GM12878 (cell line): ENCODE data around the gene MGARP. TPM values are rescaled to one million over a fixed set of nuclear protein-coding genes. Genes with fewer than 3 reads are reported as not detected.

ENCODE experiments used
- ATAC-seq: fragments of 200-7000 bp; cut with Tn5 transposase; 3 replicates; pipeline ENCODE4 v1.9.1; 2020; ENCODE audit warnings: mild to moderate bottlenecking, moderate library complexity
- BruUV-seq: library from RNA; stranded (reverse); fragments of 400-500 nt; replicated peaks from 2 replicates; lab custom pipeline; 2021; lab: Mats Ljungman, UMichigan
- CTCF ChIA-PET: fragments of 300-600 bp; sonication (Branson Sonifier 250); formaldehyde crosslinking; extraction: SDS; loops from one replicate; lab custom pipeline; 2021; ENCODE audit warnings: inconsistent platforms; lab: Yijun Ruan, JAX
- POLR2A ChIA-PET: fragments of 350-600 bp; formaldehyde crosslinking; extraction: SDS; loops from one replicate; lab custom pipeline; 2021; ENCODE audit warnings: inconsistent platforms; lab: Charles Lee
- RAD21 ChIA-PET: fragments of 300-600 bp; sonication (Branson Sonifier 250); formaldehyde crosslinking; loops from one replicate; lab custom pipeline; 2023; ENCODE audit warnings: antibody characterized with exemption; ENCODE audit not compliant: unreplicated experiment; lab: Charles Lee
- SMC1A ChIA-PET: fragments of 300-600 bp; sonication (Branson Sonifier 250); formaldehyde crosslinking; loops from one replicate; lab custom pipeline; 2023; ENCODE audit not compliant: unreplicated experiment, uncharacterized antibody; lab: Charles Lee
- DNase-seq: peaks from one replicate; pipeline ENCODE4 v3.0.0-alpha.2; 2011; ENCODE audit warnings: low read depth, low spot score
- FAIRE-seq: peaks from 3 replicates; lab custom pipeline; 2011; peaks lifted over from hg19 to GRCh38; lab: Jason Lieb, UNC
- H2AFZ ChIP-seq: 2 replicates; pipeline ENCODE4 v1.6.0; 2011; ENCODE audit warnings: low read depth, low read length, control low read depth; ENCODE audit not compliant: control insufficient read depth
- H3K27ac ChIP-seq: 2 replicates; pipeline ENCODE4 v1.5.1; 2011; ENCODE audit warnings: control low read depth; ENCODE audit not compliant: control insufficient read depth, insufficient read depth
- H3K27me3 ChIP-seq, 2 experiments: replicated peaks in 1 of 2; 2 replicates each; pipeline versions ENCODE4 v1.6.0 to v1.6.1; 2011; ENCODE audit warnings: low read length in 1 of 2; ENCODE audit not compliant: control insufficient read depth in 2 of 2, insufficient read depth in 2 of 2
- H3K36me3 ChIP-seq, 2 experiments: 2 replicates each; pipeline ENCODE4 v1.5.1; 2011; ENCODE audit warnings: low read length in 1 of 2; ENCODE audit not compliant: control insufficient read depth in 2 of 2, insufficient read depth in 2 of 2
- H3K4me1 ChIP-seq: 2 replicates; pipeline ENCODE4 v1.6.1; 2011; ENCODE audit warnings: mild to moderate bottlenecking, low read length, moderate library complexity, mixed read lengths; ENCODE audit not compliant: control insufficient read depth, insufficient read depth
- H3K4me2 ChIP-seq: 2 replicates; pipeline ENCODE4 v1.6.0; 2011; ENCODE audit warnings: control low read depth; ENCODE audit not compliant: control insufficient read depth, insufficient read depth
- H3K4me3 ChIP-seq: fragments of 200-600 bp; sonication (generic); 2 replicates; pipeline ENCODE4 v1.5.1; 2016
- H3K79me2 ChIP-seq: 2 replicates; pipeline ENCODE4 v1.6.0; 2011; ENCODE audit warnings: low read length; ENCODE audit not compliant: control insufficient read depth, insufficient read depth
- H3K9ac ChIP-seq: 2 replicates; pipeline ENCODE4 v1.8.0; 2011; ENCODE audit warnings: low read length, control low read depth, mixed read lengths; ENCODE audit not compliant: control insufficient read depth, insufficient read depth
- H3K9me3 ChIP-seq: replicated peaks from 3 replicates; pipeline ENCODE4 v1.5.1; 2011; ENCODE audit warnings: mild to moderate bottlenecking, low read length; ENCODE audit not compliant: control insufficient read depth, insufficient read depth
- H4K20me1 ChIP-seq: 2 replicates; pipeline ENCODE4 v1.6.0; 2011; ENCODE audit not compliant: control insufficient read depth, insufficient read depth
- BCL11A ChIP-seq: IDR thresholded peaks from 2 replicates; pipeline ENCODE4 v1.6.1; 2011; ENCODE audit warnings: low read depth, low read length
- CHD2 ChIP-seq: IDR thresholded peaks from 2 replicates; pipeline ENCODE4 v1.6.1; 2011; ENCODE audit warnings: low read depth, low read length, improper control_type of control experiment, borderline replicate concordance
- DPF2 ChIP-seq: fragments of 450-650 bp; IDR thresholded peaks from 2 replicates; pipeline ENCODE4 v1.6.1; 2017; ENCODE audit warnings: mild to moderate bottlenecking
- ETV6 ChIP-seq, 2 experiments: fragments of 450-650 bp in 1 of 2; IDR thresholded peaks in 1 of 2; conservative IDR thresholded peaks in 1 of 2; 2 replicates each; pipeline ENCODE4 v1.6.1; 2014; ENCODE audit warnings: antibody characterized with exemption in 1 of 2, borderline replicate concordance in 1 of 2, low read depth in 1 of 2, mild to moderate bottlenecking in 1 of 2, moderate library complexity in 1 of 2
- HDAC6 ChIP-seq: fragments of 200-600 bp; sonication (generic); IDR thresholded peaks from one replicate; pipeline ENCODE4 v1.8.0; 2017; ENCODE audit warnings: antibody characterized with exemption; ENCODE audit not compliant: unreplicated experiment
- HDGF ChIP-seq: fragments of 450-650 bp; IDR thresholded peaks from 2 replicates; pipeline ENCODE4 v1.6.1; 2016; ENCODE audit warnings: antibody characterized with exemption
- HSF1 ChIP-seq: fragments of 150-350 bp; IDR thresholded peaks from 2 replicates; pipeline ENCODE4 v1.6.1; 2014; ENCODE audit warnings: mild to moderate bottlenecking, low read depth, low read length
- NR2C1 ChIP-seq: fragments of 450-650 bp; IDR thresholded peaks from 2 replicates; pipeline ENCODE4 v1.6.1; 2017; ENCODE audit warnings: antibody characterized with exemption, mild to moderate bottlenecking, moderate library complexity
- TBL1XR1 ChIP-seq: IDR thresholded peaks from 2 replicates; pipeline ENCODE4 v1.6.1; 2012; ENCODE audit warnings: low read depth, low read length, improper control_type of control experiment
- TCF12 ChIP-seq: IDR thresholded peaks from 2 replicates; pipeline ENCODE4 v1.6.1; 2011; ENCODE audit warnings: low read depth, mild to moderate bottlenecking, low read length
- YY1 ChIP-seq: IDR thresholded peaks from 2 replicates; pipeline ENCODE4 v1.6.1; 2011; ENCODE audit warnings: low read depth, mild to moderate bottlenecking, low read length
- ZBED1 ChIP-seq: IDR thresholded peaks from 2 replicates; pipeline ENCODE4 v1.6.1; 2016; ENCODE audit warnings: borderline replicate concordance
- WGBS: methylation state at CpG from one replicate; pipeline ENCODE4 v1.1.6; 2016; ENCODE audit warnings: low lambda C conversion rate; ENCODE audit not compliant: insufficient replicate concordance, insufficient coverage; ENCODE audit errors: missing lambda C conversion rate; 5-methylcytosine and 5-hydroxymethylcytosine counted together
- in situ Hi-C: fragments of 300-500 bp; cut with MboI; formaldehyde crosslinking; loops from 9 replicates; pipeline ENCODE4 v1.14.3; 2018; ENCODE audit warnings: mixed read lengths
- intact Hi-C: fragments of 100-400 bp; cut with micrococcal nuclease; formaldehyde crosslinking; loops from one replicate; pipeline ENCODE4 v1.14.2; 2022; ENCODE audit not compliant: unreplicated experiment
- polyA plus RNA-seq, 11 experiments: library from polyadenylated mRNA; depleted of rRNA in 4 of 11; unstranded in 6 of 11; stranded (reverse) in 5 of 11; fragments of >200 nt; fragmentation: Nextera tagmentation in 4 of 11; fragmentation: Illumina TruSeq in 1 of 11; extraction: Ambion mirVana in 4 of 11; extraction: Trizol in 1 of 11; gene quantifications; 1 replicate in 1 of 11; 2 replicates in 10 of 11; pipeline versions ENCODE4 v1.2.1 to v1.2.3, GENCODE V29; 2011 to 2016; ENCODE audit warnings: inconsistent platforms in 2 of 11, missing spikeins in 2 of 11, low read depth in 1 of 11
- total RNA-seq, 4 experiments: library from RNA; depleted of rRNA in 3 of 4; stranded (reverse); fragments of >200 nt in 3 of 4; fragmentation: Illumina TruSeq in 1 of 4; extraction: Trizol in 1 of 4; gene quantifications; 2 replicates each; pipeline versions ENCODE4 v1.2.1 to v1.2.3, GENCODE V29; 2013 to 2021
- TF ChIP-seq, protein P1 (sequence below): IDR thresholded peaks from 2 replicates; pipeline ENCODE4 v1.6.1; 2011; ENCODE audit warnings: borderline replicate concordance, low read depth, mild to moderate bottlenecking, moderate library complexity, mixed read lengths, low read length; ENCODE audit not compliant: insufficient read depth; ENCODE audit errors: extremely low read length

MGARP gene
- total and polyA plus RNA-seq, 10 of the 15 experiments (the other 5 are each of a cell fraction or from before 2014, with no cell fraction given), result 0.04 to 0.23 (median 0.08) TPM; not detected in 7

DNA sequence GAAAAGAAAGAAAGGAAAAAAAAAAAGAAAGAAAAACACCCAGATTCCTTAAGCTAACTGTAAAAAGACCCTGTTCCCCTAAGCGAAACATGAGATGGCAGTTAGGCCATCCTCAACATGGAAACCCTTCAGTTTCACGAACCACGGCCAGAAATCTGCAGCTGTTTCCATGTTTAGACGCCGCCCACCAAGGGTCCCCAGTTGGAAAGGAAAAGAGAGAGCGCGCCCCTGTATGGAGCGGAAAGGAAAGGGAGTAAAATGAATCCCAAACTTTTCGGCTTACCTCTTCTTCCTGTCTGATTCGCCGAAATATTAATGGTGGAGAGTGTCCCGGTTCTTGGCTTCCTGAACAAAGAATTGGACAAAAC, 38.3 kb downstream of the MGARP start (continued):
- TF ChIP-seq CHD2 (no peak), BCL11A (no peak), DPF2 (no peak), ETV6 (conservative IDR thresholded peaks at IDR 0.05 in 1 of 2, IDR thresholded peaks at IDR 0.05 in 1 of 2; ENCODE audit: borderline replicate concordance in 1 of 2, low read depth in 1 of 2) (no peak), HDAC6 (no peak), TCF12 (no peak), HSF1 (no peak), TBL1XR1 (no peak), NR2C1 (no peak), HDGF (no peak)
- TF ChIP-seq, all 136 proteins: peak for 0

DNA sequence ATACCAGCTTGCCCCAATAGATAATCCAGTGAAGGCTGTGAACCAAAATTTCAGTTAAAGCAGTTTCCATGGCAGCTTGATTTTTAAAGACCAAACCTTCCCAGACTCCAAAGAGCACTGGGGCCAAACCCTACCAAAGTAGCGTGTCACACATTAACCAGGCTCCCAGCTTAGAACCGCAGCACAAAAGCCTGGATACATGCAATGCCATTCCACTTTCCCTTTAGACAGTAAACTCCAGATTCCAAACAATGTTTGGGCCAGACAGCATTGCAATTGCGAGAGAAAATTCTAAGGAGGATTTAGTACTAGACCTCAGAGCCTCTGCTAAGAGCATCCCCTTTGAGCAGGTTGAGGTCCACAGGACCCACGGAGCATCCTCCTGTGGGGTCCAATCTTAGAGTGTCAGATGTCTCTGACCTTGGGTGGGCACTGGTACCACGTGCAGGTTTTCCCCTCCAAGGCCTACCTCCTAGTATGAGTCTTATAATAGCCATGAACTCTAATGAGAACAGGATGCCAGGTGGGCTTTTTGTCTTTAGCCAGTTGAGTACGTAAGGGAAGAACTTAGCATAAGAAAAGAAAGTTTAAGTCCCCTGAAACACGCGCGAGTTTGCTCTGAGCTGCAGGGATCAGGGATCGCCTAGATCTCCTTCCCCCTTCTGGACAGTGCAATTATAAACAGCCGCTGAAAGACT, 38.8 kb downstream of the MGARP start:
- CTCF ChIA-PET, result interaction anchor here (2.7 kb wide), 1 partner anchor 13 kb away, joined by 7 read pairs; no protein-coding TSS in a partner anchor
- H3K27ac ChIP-seq, result no peak overlapping the region
- no peak for FAIRE-seq

More for the DNA sequence above, 38.8 kb downstream of the MGARP start:
- ChIA-PET POLR2A (interaction anchor here (0.6 kb wide), 2 partner anchors 9 to 13 kb away, joined by 3 to 4 read pairs; no protein-coding TSS in a partner anchor), SMC1A (interaction anchor here (0.7 to 2.0 kb wide), 3 partner anchors 19 to 48 kb away, joined by 4 to 5 read pairs (median 4); no protein-coding TSS in a partner anchor), RAD21 (interaction anchor here (0.9 kb wide), 2 partner anchors 12 to 57 kb away, joined by 3 to 4 read pairs; no protein-coding TSS in a partner anchor)
- DNase-seq (no peak), ATAC-seq (no peak)
- no peaks in the 10 kb centered on the region; a peak in 1 of 4 replicates for H3K27me3 ChIP-seq
- H3K4me3 ChIP-seq, result no peak overlapping the region
- no peaks in the 10 kb centered on the region for H4K20me1 ChIP-seq
- H3K4me2 ChIP-seq, result no peak overlapping the region
- peaks cover 5% of the 10 kb centered on the region; the same call in 2 of the 3 replicates for H3K9me3 ChIP-seq
- no peaks in the 10 kb centered on the region for H3K36me3 ChIP-seq
- TF ChIP-seq, protein P1, sequence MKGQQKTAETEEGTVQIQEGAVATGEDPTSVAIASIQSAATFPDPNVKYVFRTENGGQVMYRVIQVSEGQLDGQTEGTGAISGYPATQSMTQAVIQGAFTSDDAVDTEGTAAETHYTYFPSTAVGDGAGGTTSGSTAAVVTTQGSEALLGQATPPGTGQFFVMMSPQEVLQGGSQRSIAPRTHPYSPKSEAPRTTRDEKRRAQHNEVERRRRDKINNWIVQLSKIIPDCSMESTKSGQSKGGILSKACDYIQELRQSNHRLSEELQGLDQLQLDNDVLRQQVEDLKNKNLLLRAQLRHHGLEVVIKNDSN, result no peak
- TF ChIP-seq YY1 (no peak), ZBED1 (no peak)
- WGBS, result 52% methylated on average over 10 of the region's 11 CpGs
- H2AFZ ChIP-seq, result no peak overlapping the region
- no peaks in the 10 kb centered on the region for H3K4me1 ChIP-seq
- H3K79me2 ChIP-seq, result no peaks in the 10 kb centered on the region
- in situ Hi-C loops (no loop called here), intact Hi-C loops (no loop called here)
- H3K9ac ChIP-seq, result no peak overlapping the region
- no TSS peak for BruUV-seq
